ENCODE data around the gene SOST. TPM values are rescaled to one million over a fixed set of nuclear protein-coding genes. Genes with fewer than 3 reads are reported as not detected.

SOST gene
- total RNA-seq, 2 donors from 2014 or later: not detected

DNA sequence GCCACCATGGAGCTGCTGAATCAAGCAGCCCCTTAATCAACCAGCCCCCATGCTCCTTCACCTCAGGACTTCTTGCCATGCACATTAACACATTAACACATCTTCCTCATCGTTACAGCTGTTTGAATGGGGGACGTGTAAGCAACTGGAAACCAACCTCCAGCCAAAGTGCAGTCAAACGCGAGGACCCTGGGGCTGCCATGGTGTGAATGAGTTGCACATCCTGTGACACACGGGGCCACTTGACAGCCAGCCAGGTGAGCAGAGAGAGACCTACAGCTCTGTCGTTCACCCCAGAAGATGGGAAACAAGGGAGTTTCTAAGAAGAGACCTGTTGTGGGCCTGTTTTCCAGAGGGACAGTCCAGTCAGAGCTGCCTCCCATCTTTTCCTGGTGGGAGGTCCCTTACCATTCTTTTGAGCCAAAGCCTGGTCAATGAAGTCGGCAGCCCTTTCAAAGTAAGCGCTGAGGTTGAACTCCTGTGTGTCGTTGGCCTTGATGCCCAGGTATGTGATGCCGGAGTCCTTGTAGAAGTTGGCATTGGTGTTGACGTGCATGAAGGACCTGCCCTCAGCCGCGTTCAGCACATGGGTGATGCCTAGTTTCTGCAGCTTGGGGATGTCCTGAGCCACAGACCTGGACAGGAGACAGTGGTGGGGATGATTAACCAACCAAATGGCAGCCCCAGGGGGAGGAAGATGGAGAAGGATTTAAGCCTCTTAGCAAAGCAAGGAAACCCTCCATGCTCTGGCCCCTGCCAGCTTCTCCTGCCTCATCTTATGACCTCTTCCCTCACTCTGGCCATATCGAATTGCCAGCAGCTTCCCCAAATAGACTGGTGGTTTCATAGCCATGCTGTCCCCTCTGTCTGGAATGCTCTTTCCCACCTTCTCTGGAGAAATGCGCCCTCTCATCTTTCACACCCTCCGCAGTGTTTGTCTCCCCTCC, 16.0 kb upstream of the SOST start:
- no peaks in the 10 kb centered on the region for H3K9me3 ChIP-seq
- H3K4me3 ChIP-seq: no peak overlapping the region
- TF ChIP-seq, protein P1, sequence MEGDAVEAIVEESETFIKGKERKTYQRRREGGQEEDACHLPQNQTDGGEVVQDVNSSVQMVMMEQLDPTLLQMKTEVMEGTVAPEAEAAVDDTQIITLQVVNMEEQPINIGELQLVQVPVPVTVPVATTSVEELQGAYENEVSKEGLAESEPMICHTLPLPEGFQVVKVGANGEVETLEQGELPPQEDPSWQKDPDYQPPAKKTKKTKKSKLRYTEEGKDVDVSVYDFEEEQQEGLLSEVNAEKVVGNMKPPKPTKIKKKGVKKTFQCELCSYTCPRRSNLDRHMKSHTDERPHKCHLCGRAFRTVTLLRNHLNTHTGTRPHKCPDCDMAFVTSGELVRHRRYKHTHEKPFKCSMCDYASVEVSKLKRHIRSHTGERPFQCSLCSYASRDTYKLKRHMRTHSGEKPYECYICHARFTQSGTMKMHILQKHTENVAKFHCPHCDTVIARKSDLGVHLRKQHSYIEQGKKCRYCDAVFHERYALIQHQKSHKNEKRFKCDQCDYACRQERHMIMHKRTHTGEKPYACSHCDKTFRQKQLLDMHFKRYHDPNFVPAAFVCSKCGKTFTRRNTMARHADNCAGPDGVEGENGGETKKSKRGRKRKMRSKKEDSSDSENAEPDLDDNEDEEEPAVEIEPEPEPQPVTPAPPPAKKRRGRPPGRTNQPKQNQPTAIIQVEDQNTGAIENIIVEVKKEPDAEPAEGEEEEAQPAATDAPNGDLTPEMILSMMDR (IDR thresholded peaks at IDR 0.05): no peak
- no peak overlapping the region for H3K27ac ChIP-seq
- no peaks in the 10 kb centered on the region for H3K27me3 ChIP-seq
- H3K36me3 ChIP-seq: no peaks in the 10 kb centered on the region
- no peaks in the 10 kb centered on the region for H3K4me1 ChIP-seq
- intact Hi-C loops (cut with DNase I): no loop called here
- no peak for DNase-seq
- H3K9ac ChIP-seq (ENCODE audit: low read depth in 2 of 2, low read length in 2 of 2): no peak overlapping the region

DNA sequence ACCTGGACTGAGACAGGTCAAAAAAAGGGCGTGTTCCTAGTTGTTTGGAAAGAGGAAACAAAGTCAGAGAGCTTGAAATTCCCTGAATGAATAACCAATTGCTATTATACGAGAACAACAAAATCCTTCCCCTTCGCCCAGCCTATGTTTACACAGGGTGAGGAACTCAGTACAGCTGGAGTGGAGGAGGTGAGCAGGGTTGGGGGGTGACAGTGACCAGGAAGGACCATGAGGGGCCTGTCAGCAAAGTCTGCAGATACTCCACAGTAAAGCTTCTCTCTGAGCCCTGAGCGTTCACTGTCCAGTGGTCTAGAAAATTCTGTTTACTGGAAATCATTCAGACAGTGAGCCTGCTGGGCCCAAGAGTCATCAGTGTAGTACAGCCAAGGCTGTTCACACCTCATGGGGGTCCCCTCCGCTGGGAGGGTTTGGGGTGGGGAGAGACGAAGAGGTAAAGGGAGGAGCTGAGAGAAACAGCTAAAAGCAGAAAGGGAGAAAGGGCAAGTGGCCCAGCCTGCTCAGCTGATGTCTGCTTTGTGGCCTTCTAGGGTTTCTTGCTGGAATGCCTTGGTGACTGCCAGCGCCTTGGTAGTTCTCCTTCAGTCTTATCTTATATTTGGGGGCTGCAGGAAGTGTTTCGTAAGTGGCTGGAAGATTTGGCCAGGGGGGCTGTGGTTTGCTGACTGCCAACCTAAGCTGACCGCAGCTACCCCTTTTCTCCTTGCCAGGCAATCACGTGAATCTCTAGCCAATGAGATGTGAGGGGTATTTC, 14.5 kb upstream of the SOST start:
- H3K27me3 ChIP-seq: no peaks in the 10 kb centered on the region
- H3K4me3 ChIP-seq: no peak overlapping the region
- H3K9ac ChIP-seq (ENCODE audit: low read depth in 2 of 2, low read length in 2 of 2): no peak overlapping the region
- peaks cover 5% of the 10 kb centered on the region for H3K36me3 ChIP-seq
- intact Hi-C loops (cut with DNase I): no loop called here
- no peaks in the 10 kb centered on the region for H3K4me1 ChIP-seq
- H3K27ac ChIP-seq: peak overlapping the region; percentile 6
- H3K9me3 ChIP-seq: no peaks in the 10 kb centered on the region
- DNase-seq: no peak
- TF ChIP-seq, protein P1 (IDR thresholded peaks at IDR 0.05): no peak

DNA sequence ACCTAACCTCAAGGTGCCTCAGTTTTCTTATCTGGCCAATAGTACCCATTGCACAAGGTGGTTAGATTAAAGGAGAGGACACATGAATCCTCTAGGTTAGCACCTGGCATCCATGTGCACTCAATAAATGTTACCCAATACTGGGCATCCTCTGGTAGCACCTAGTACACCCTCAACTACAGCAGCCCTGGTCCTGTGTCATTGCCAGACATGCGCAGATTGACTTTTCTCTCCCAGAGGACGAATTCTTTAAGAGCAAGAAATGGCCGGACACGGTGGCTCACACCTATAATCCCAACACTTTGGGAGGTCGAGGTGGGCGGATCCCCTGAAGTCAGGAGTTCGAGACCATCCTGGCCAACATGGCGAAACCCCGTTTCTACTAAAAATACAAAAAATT, 12.9 kb upstream of the SOST start:
- Histone ChIP-seq H3K9ac (ENCODE audit: low read depth in 2 of 2, low read length in 2 of 2) (no peak overlapping the region), H3K27me3 (no peaks in the 10 kb centered on the region), H3K36me3 (peaks cover 5% of the 10 kb centered on the region), H3K27ac (no peak overlapping the region), H3K4me3 (no peak overlapping the region), H3K9me3 (no peaks in the 10 kb centered on the region), H3K4me1 (no peaks in the 10 kb centered on the region)
- TF ChIP-seq, protein P1 (IDR thresholded peaks at IDR 0.05): no peak
- DNase-seq: no peak
- intact Hi-C loops (cut with DNase I): no loop called here

DNA sequence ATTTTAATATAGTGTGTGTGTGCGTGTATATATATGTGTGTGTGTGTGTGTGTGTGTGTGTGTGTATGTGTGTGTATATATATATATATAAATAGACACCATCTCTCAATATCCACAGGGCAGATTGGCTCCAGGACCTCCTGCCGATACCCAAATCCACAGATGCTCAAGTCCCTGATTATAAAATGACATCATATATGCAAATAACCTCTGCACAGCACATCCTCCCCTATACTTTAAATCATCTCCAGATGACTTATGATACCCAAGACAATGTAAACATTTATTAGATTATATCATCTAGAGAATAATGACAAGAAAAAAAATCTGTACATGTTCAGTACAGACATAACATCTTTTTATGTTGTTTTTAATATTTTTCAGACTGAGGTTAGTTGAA, 12.4 kb upstream of the SOST start:
- Histone ChIP-seq H3K36me3 (peaks cover 5% of the 10 kb centered on the region), H3K4me1 (no peaks in the 10 kb centered on the region), H3K9me3 (no peaks in the 10 kb centered on the region), H3K27ac (no peak overlapping the region), H3K9ac (ENCODE audit: low read depth in 2 of 2, low read length in 2 of 2) (no peak overlapping the region), H3K4me3 (no peak overlapping the region), H3K27me3 (no peaks in the 10 kb centered on the region)
- TF ChIP-seq, protein P1 (IDR thresholded peaks at IDR 0.05): no peak
- no peak for DNase-seq
- intact Hi-C loops (cut with DNase I): no loop called here

DNA sequence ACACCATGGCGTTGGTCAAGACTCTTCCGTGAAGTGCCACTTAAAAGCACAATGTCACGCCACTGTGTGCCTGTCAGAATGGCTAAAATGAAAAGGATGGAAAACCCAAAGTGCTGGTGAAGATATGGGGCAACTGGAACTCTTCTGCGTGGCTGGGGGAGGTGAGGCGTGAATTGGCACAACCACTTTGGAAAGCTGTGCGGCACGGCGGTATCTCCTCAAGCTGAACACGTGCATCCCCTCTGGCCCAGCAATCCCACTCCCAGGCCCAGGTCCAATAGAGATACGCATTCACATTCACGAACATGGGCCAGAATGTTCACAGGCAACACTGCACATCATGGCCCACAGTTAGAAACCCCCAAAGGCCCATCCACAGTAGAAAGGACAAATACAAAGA, 11.3 kb upstream of the SOST start:
- Histone ChIP-seq H3K4me1 (no peaks in the 10 kb centered on the region), H3K27ac (no peak overlapping the region), H3K4me3 (no peak overlapping the region), H3K9ac (ENCODE audit: low read depth in 2 of 2, low read length in 2 of 2) (no peak overlapping the region), H3K27me3 (no peaks in the 10 kb centered on the region), H3K9me3 (no peaks in the 10 kb centered on the region), H3K36me3 (peaks cover 5% of the 10 kb centered on the region)
- no peak for DNase-seq
- intact Hi-C loops (cut with DNase I): no loop called here
- TF ChIP-seq, protein P1 (IDR thresholded peaks at IDR 0.05): no peak

All from colonic mucosa (tissue), 4 donors.